K562 treated with DMSO at 1 percent for 24 hours (cell line): ENCODE measurements around the gene TMEM52B. TPM values are rescaled to one million over a fixed set of nuclear protein-coding genes. Genes with fewer than 3 reads are reported as not detected.

Experiments
- total RNA-seq: library from RNA; unstranded; fragments of 300-600 nt; gene quantifications from 2 replicates; pipeline ENCODE4 v1.2.3, GENCODE V29; 2022; ENCODE audit warnings: low read depth; ENCODE audit not compliant: insufficient read depth

TMEM52B gene
- total RNA-seq, result not detected in 2 replicates

DNA sequence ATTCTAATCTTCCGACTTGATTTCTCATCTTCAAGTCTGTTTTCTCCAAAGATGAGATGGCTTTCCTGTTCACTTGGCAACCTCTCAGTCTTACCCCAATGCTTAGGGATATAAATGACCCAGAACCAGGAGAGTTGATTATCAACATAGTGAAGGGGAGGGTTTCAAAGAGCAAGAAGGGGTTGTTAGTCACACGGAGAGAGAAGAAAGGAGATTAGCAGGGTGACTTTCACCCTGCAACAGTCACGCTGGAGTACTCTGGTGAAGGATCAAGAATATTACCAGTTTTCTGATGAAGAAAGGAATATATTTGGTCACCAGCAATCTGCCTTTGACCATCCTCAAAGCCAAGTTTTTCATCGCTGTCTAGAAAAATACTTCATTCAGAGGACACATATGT is at the start of gene TMEM52B:
TMEM52B (plus strand) TSS at position 212 of the 400 bp plus-strand sequence. CDS start 543 bp downstream, outside the sequence.

GRCh38 chr12:10130042-10130441 is 48.8 kb upstream of the TMEM52B start, which contains the start of gene CLEC7A:
Gene CLEC7A, minus strand, starts transcription at chr12:10130199. Its CDS starts 117 bp downstream, at chr12:10130082.

GRCh38 chr12:10171973-10172728 is 6.7 kb upstream of the TMEM52B start, which contains the start of gene OLR1:
Gene OLR1, minus strand, starts transcription at chr12:10172132. Its CDS starts 55 bp downstream, at chr12:10172077.

DNA sequence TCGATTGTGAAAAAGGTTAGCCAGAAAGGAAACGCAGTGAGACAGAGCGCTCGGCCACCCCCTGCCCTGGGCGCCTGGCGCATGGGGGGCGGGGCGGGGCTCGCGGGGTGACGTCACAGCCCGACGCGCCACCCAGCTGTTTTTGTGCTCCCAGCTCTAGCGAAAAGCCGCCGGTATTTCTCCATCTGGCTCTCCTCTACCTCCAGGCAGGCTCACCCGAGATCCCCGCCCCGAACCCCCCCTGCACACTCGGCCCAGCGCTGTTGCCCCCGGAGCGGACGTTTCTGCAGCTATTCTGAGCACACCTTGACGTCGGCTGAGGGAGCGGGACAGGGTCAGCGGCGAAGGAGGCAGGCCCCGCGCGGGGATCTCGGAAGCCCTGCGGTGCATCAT is 33.9 kb downstream of the TMEM52B start, which contains the start of gene GABARAPL1:
GABARAPL1 (plus strand) TSS at position 139 of the 393 bp plus-strand sequence; CDS start at position 392, 253 bp downstream.

Other genes with a start within 250 kb of the TMEM52B start
- not detected in 2 replicates for gene CLEC2A, start 246.7 kb upstream of the TMEM52B start, total RNA-seq
- not detected in 2 replicates for gene CLEC12A, start 207.6 kb upstream of the TMEM52B start, total RNA-seq
- not detected in 2 replicates for gene CLEC1B, start 179.9 kb upstream of the TMEM52B start, total RNA-seq
- not detected in 2 replicates for gene CLEC12B, start 168.4 kb upstream of the TMEM52B start, total RNA-seq
- not detected in 2 replicates for gene CLEC9A, start 148.3 kb upstream of the TMEM52B start, total RNA-seq
- not detected in 2 replicates for gene CLEC1A, start 80.0 kb upstream of the TMEM52B start, total RNA-seq
- gene CLEC7A, start 48.8 kb upstream of the TMEM52B start, total RNA-seq, result not detected in 2 replicates
- gene OLR1, start 6.9 kb upstream of the TMEM52B start, total RNA-seq, result not detected in 2 replicates
- 25.1 and 29.1 TPM in 2 replicates for gene GABARAPL1, start 33.8 kb downstream of the TMEM52B start, total RNA-seq
- not detected in 2 replicates for gene KLRD1, start 128.8 kb downstream of the TMEM52B start, total RNA-seq
- gene KLRK1, start 211.0 kb downstream of the TMEM52B start, total RNA-seq, result 0.24 TPM in 1 of 2 replicates, not detected in the other
- not detected in 2 replicates for gene KLRC4, start 230.7 kb downstream of the TMEM52B start, total RNA-seq
- gene KLRC3, start 241.6 kb downstream of the TMEM52B start, total RNA-seq, result not detected in 2 replicates